ENCODE data around the gene RNF214.
"Not testable (repeated sequence)": the region's sequence is repeated elsewhere in the genome, so short reads cannot be mapped to it uniquely, and the experiment has no call there.

Gene RNF214

DNA sequence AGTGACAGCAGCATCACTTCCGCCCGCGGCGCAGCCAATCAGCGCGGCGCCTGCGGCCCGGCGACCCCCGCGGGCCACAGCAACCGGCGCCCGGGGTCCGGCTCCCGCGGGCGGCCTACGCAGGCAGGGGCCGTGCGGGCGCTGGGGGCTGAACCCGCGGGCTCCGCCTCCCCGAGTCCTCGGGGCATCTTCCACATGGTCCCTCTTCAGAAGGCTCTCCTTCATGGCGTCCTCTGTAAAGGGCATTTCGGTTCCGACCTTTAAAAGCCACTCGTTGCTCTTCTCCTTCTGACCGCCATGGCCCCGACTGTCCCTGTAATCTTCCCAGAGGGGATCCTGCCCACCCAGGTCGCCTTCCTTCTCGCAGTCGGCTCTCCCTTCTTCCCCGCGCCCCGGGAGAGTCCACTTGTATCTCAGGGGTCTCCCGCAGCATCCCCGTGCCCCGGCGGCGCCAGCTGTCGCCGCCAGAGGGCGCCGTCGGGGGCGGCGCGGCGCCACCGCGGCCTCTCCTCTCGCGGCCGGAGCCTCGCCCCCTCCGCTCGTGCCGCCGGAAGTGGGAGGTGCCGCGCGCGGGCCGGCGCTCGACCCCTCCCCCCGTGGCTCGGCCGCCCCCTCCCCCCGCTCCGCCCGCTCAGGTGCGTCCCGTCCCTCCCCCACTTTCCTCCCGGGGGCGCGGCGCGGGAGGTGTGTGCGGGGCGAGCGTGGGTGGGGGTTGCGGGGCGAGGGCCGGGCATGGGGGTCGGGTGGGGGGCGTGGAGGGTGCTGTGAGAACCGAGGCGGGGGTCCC is at the start of gene RNF214:
RNF214 (plus strand) TSS at position 580 of the 787 bp plus-strand sequence. CDS start 1,602 bp downstream, outside the sequence.
- H3K27ac ChIP-seq (ENCODE audit: low read depth, low read length): peak within 1 kb of the TSS; percentile 77
- no peaks in the 10 kb centered on the region for H3K9me3 ChIP-seq (ENCODE audit: control insufficient read depth in 5 of 5, low read length in 5 of 5)
- H3K27me3 ChIP-seq (ENCODE audit: control insufficient read depth in 5 of 5, insufficient read depth in 4 of 5, low read length in 5 of 5): no peaks in the 10 kb centered on the region
- peaks cover 0 to 30% (median 28%) of the 10 kb centered on the region in 5 donors for H3K36me3 ChIP-seq (ENCODE audit: control insufficient read depth in 5 of 5, insufficient read depth in 5 of 5, low read length in 5 of 5)
- peak within 1 kb of the TSS; percentile 83 to 97 (median 95) for H3K4me3 ChIP-seq (ENCODE audit: low read depth in 1 of 5, low read length in 5 of 5)
- H3K9ac ChIP-seq (ENCODE audit: low read length in 5 of 5): peak within 1 kb of the TSS; percentile 81 to 97 (median 95)
- peaks cover 5 to 32% (median 31%) of the 10 kb centered on the region in 5 donors for H3K4me1 ChIP-seq (ENCODE audit: control insufficient read depth in 5 of 5, insufficient read depth in 5 of 5, low read length in 5 of 5)

DNA sequence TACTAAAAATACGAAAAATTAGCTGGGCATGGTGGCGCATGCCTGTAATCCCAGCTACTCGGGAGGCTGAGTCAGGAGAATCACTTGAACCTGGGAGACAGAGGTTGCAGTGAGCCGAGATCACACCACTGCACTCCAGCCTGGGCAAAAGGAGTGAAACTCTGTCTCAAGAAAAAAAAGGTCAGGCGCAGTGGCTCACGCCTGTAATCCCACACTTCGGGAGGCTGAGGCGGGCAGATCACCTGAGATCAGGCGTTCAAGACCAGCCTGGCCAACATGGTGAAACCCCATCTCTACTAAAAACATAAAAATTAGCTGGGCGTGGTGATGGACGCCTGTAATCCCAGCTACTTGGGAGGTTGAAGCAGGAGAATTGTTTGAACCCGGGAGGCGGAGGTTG is 49.3 kb upstream of the RNF214 start:
- not testable (repeated sequence) for H3K9me3 ChIP-seq (ENCODE audit: control insufficient read depth in 5 of 5, low read length in 5 of 5); H3K27ac ChIP-seq (ENCODE audit: low read depth, low read length); H3K9ac ChIP-seq (ENCODE audit: low read length in 5 of 5); H3K4me3 ChIP-seq (ENCODE audit: low read depth in 1 of 5, low read length in 5 of 5); H3K27me3 ChIP-seq (ENCODE audit: control insufficient read depth in 5 of 5, insufficient read depth in 4 of 5, low read length in 5 of 5)
- Histone ChIP-seq H3K4me1 (ENCODE audit: control insufficient read depth in 5 of 5, insufficient read depth in 5 of 5, low read length in 5 of 5) (peaks cover 10 to 59% (median 47%) of the 10 kb centered on the region in 5 donors), H3K36me3 (ENCODE audit: control insufficient read depth in 5 of 5, insufficient read depth in 5 of 5, low read length in 5 of 5) (peaks cover 3 to 58% (median 42%) of the 10 kb centered on the region in 5 donors)

DNA sequence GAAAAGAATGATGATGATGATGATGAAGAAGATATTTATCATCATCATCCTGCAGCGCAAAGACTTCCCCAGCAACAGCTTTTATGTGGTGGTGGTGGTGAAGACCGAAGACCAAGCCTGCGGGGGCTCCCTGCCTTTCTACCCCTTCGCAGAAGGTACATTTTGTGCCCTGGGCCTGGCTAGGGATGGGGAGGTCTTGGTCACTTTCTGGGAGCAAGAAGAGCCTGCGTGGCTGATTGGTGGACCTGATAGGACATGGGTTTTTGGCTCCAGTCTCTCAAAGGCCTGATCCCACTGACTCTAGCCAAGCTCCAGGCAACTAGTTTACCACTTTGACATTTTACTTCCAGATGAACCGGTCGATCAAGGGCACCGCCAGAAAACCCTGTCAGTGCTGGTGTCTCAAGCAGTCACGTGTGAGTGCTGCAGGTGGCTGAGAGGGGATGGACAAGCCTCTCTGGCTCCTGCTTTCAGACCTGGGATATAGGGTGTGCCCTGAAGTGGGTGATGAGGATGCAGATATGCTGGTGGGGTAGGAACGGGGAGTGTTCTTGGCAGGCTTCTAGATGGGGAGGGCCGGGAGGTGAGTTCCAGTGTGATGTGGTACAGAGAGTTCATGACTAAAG is 48.6 kb upstream of the RNF214 start:
- Histone ChIP-seq H3K9me3 (ENCODE audit: control insufficient read depth in 5 of 5, low read length in 5 of 5) (no peaks in the 10 kb centered on the region), H3K9ac (ENCODE audit: low read length in 5 of 5) (no peak overlapping the region), H3K36me3 (ENCODE audit: control insufficient read depth in 5 of 5, insufficient read depth in 5 of 5, low read length in 5 of 5) (peaks cover 3 to 64% (median 48%) of the 10 kb centered on the region in 5 donors), H3K27me3 (ENCODE audit: control insufficient read depth in 5 of 5, insufficient read depth in 4 of 5, low read length in 5 of 5) (no peaks in the 10 kb centered on the region), H3K4me1 (ENCODE audit: control insufficient read depth in 5 of 5, insufficient read depth in 5 of 5, low read length in 5 of 5) (peaks cover 10 to 60% (median 49%) of the 10 kb centered on the region in 5 donors), H3K27ac (ENCODE audit: low read depth, low read length) (no peak overlapping the region), H3K4me3 (ENCODE audit: low read depth in 1 of 5, low read length in 5 of 5) (no peak overlapping the region)

DNA sequence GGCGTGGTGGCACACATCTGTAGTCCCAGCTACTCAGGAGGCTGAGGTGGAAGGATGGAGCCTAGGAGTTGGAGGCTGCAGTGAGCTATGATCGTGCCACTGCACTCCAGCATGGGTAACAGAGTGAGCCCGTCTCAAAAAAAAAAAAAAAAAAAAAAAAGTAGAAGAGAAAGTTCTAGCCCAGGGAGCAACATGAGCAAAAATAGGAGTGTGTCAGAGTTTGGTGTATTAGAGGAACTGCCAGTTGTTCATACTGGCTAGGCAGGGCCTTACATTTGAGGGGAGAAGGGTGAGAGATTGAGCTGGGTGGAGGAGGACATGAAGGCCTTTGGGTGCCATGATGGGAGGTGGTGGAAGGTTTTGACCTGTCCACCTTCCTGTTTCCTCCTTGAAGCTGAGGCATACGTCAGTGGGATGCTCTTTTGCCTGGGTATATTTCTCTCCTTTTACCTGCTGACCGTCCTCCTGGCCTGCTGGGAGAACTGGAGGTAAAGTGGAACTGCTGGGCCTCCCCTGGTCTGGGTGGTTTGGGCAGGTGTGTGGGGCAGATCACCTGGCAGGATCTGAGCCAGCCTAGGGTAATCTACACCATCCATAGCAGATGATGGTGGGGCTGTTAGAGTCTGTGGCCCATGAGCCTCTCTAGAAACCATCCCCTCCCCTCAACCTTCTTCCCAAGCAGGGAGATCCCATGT is 46.6 kb upstream of the RNF214 start:
- Histone ChIP-seq H3K4me3 (ENCODE audit: low read depth in 1 of 5, low read length in 5 of 5) (peak overlapping the region in 1 of 5 donors; percentile 10), H3K27me3 (ENCODE audit: control insufficient read depth in 5 of 5, insufficient read depth in 4 of 5, low read length in 5 of 5) (no peaks in the 10 kb centered on the region), H3K27ac (ENCODE audit: low read depth, low read length) (no peak overlapping the region), H3K36me3 (ENCODE audit: control insufficient read depth in 5 of 5, insufficient read depth in 5 of 5, low read length in 5 of 5) (peaks cover 3 to 85% (median 68%) of the 10 kb centered on the region in 5 donors), H3K9me3 (ENCODE audit: control insufficient read depth in 5 of 5, low read length in 5 of 5) (no peaks in the 10 kb centered on the region), H3K9ac (ENCODE audit: low read length in 5 of 5) (peak overlapping the region in 2 of 5 donors; percentile 22 to 60), H3K4me1 (ENCODE audit: control insufficient read depth in 5 of 5, insufficient read depth in 5 of 5, low read length in 5 of 5) (peaks cover 4 to 56% (median 36%) of the 10 kb centered on the region in 5 donors)

DNA sequence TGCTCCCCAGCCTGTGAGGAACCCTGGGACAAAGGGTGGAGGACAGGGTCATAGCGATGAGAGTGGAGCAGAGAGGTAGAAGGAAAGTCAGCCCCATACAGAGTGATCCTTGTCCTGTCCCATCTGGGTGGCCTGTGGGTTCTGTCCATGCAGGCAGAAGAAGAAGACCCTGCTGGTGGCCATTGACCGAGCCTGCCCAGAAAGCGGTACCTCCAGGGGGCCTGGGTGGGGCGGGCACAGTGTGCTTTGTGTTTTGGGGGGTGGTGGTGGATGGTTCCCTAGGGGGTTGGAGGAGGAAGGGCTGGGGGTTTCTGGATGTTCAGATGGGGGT is 46.1 kb upstream of the RNF214 start:
- peak overlapping the region in 2 of 5 donors; percentile 10 to 27 for H3K4me3 ChIP-seq (ENCODE audit: low read depth in 1 of 5, low read length in 5 of 5)
- H3K27ac ChIP-seq (ENCODE audit: low read depth, low read length): no peak overlapping the region
- H3K9me3 ChIP-seq (ENCODE audit: control insufficient read depth in 5 of 5, low read length in 5 of 5): no peaks in the 10 kb centered on the region
- peaks cover 0 to 51% (median 31%) of the 10 kb centered on the region in 5 donors for H3K4me1 ChIP-seq (ENCODE audit: control insufficient read depth in 5 of 5, insufficient read depth in 5 of 5, low read length in 5 of 5)
- peak overlapping the region in 2 of 5 donors; percentile 22 to 60 for H3K9ac ChIP-seq (ENCODE audit: low read length in 5 of 5)
- peaks cover 3 to 87% (median 69%) of the 10 kb centered on the region in 5 donors for H3K36me3 ChIP-seq (ENCODE audit: control insufficient read depth in 5 of 5, insufficient read depth in 5 of 5, low read length in 5 of 5)
- H3K27me3 ChIP-seq (ENCODE audit: control insufficient read depth in 5 of 5, insufficient read depth in 4 of 5, low read length in 5 of 5): no peaks in the 10 kb centered on the region

DNA sequence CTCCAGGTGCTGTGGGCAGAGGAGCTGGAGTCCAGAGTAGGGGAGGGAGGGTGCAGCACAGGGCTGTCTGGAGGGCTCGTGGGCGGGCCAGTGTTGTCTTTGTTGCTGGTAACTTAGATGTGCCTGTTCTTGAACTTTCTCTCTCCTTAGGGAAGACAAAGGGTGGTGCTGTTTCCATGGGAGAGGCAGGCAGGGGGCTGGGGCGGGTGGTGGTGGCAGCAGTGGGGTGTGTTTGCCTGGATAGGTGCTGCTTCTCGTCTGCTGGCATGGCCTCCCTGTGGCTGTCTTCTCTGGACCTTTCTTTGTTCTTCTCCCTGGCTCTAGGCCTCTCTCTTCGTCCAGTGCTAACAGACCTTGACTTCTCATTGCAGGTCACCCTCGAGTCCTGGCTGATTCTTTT is 45.5 kb upstream of the RNF214 start:
- H3K36me3 ChIP-seq (ENCODE audit: control insufficient read depth in 5 of 5, insufficient read depth in 5 of 5, low read length in 5 of 5): peaks cover 3 to 90% (median 74%) of the 10 kb centered on the region in 5 donors
- H3K27ac ChIP-seq (ENCODE audit: low read depth, low read length): no peak overlapping the region
- H3K4me1 ChIP-seq (ENCODE audit: control insufficient read depth in 5 of 5, insufficient read depth in 5 of 5, low read length in 5 of 5): peaks cover 0 to 47% (median 27%) of the 10 kb centered on the region in 5 donors
- H3K9me3 ChIP-seq (ENCODE audit: control insufficient read depth in 5 of 5, low read length in 5 of 5): no peaks in the 10 kb centered on the region
- H3K9ac ChIP-seq (ENCODE audit: low read length in 5 of 5): peak overlapping the region in 2 of 5 donors; percentile 30 to 60
- no peaks in the 10 kb centered on the region for H3K27me3 ChIP-seq (ENCODE audit: control insufficient read depth in 5 of 5, insufficient read depth in 4 of 5, low read length in 5 of 5)
- peak overlapping the region in 1 of 5 donors; percentile 10 for H3K4me3 ChIP-seq (ENCODE audit: low read depth in 1 of 5, low read length in 5 of 5)

DNA sequence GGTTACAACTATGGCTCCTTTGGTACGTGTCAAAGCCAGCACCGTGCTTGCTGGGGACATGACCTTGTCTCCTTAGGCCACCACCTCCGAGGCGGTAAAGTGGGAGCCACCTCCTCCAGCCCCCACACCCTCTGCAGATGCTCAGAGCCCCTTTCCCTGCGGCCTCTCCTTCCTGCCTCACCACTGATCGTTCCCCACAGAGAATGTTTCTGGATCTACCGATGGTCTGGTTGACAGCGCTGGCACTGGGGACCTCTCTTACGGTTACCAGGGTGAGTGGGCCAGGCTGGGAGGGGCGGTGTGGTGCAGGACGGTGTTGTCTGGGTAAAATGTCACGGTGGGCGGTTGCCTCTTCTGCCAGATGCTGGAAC is 45.1 kb upstream of the RNF214 start:
- no peaks in the 10 kb centered on the region for H3K27me3 ChIP-seq (ENCODE audit: control insufficient read depth in 5 of 5, insufficient read depth in 4 of 5, low read length in 5 of 5)
- H3K27ac ChIP-seq (ENCODE audit: low read depth, low read length): no peak overlapping the region
- H3K4me1 ChIP-seq (ENCODE audit: control insufficient read depth in 5 of 5, insufficient read depth in 5 of 5, low read length in 5 of 5): peaks cover 0 to 47% (median 27%) of the 10 kb centered on the region in 5 donors
- peak overlapping the region in 1 of 5 donors; percentile 60 for H3K9ac ChIP-seq (ENCODE audit: low read length in 5 of 5)
- peaks cover 3 to 90% (median 74%) of the 10 kb centered on the region in 5 donors for H3K36me3 ChIP-seq (ENCODE audit: control insufficient read depth in 5 of 5, insufficient read depth in 5 of 5, low read length in 5 of 5)
- no peaks in the 10 kb centered on the region for H3K9me3 ChIP-seq (ENCODE audit: control insufficient read depth in 5 of 5, low read length in 5 of 5)
- no peak overlapping the region for H3K4me3 ChIP-seq (ENCODE audit: low read depth in 1 of 5, low read length in 5 of 5)

DNA sequence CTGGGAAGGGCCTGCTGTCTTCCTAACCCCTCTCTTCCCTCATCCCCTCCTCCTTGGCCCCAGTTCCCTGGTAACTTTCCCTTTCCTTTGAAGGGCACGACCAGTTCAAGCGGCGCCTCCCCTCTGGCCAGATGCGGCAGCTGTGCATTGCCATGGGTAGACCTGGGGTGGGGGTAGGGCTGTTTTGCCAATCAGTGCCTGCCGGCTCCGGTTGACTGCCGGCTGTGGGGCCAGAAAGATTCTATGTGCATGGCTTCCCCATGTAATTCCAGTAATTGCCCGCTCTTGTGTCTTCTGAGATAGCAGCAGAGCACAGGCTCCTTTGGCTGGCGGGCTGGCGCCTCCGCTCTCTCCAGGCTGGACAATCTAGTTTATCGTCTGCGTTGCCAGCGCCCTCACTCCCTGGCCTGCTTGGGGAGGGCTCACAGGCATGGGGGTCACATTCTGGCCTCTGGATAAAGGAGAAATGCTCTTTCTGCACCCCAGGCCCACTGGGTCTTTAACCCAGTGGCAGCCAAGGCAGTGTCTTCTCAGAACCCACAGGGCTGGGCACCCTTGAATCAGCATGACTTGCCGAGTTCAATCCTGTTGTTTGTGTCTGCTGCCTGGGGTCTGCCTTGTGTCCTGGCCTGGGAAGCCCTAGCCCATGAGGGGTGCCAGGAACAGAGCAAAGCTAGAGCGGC is 44.5 kb upstream of the RNF214 start:
- Histone ChIP-seq H3K27me3 (ENCODE audit: control insufficient read depth in 5 of 5, insufficient read depth in 4 of 5, low read length in 5 of 5) (no peaks in the 10 kb centered on the region), H3K36me3 (ENCODE audit: control insufficient read depth in 5 of 5, insufficient read depth in 5 of 5, low read length in 5 of 5) (peaks cover 3 to 90% (median 75%) of the 10 kb centered on the region in 5 donors), H3K9me3 (ENCODE audit: control insufficient read depth in 5 of 5, low read length in 5 of 5) (no peaks in the 10 kb centered on the region), H3K9ac (ENCODE audit: low read length in 5 of 5) (no peak overlapping the region), H3K4me1 (ENCODE audit: control insufficient read depth in 5 of 5, insufficient read depth in 5 of 5, low read length in 5 of 5) (peaks cover 0 to 47% (median 27%) of the 10 kb centered on the region in 5 donors), H3K27ac (ENCODE audit: low read depth, low read length) (no peak overlapping the region), H3K4me3 (ENCODE audit: low read depth in 1 of 5, low read length in 5 of 5) (no peak overlapping the region)

DNA sequence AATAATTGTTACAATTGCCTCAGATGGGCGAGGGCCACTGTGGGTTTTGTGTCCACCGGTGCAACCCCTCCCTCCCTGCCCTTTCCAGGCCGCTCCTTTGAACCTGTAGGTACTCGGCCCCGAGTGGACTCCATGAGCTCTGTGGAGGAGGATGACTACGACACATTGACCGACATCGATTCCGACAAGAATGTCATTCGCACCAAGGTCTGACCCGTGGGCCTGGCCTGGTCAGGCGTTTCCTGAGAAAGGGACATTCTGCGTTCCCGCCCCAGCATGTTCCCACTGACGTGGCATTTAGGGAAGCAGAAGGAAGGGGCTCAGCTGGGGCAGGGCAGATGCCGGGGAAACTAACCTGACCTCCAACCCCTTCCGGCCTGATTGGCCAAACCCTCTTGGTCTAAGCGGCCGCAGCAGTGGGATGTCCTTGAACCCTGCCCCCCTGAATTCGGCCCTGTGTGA is 43.8 kb upstream of the RNF214 start:
- H3K27me3 ChIP-seq (ENCODE audit: control insufficient read depth in 5 of 5, insufficient read depth in 4 of 5, low read length in 5 of 5): no peaks in the 10 kb centered on the region
- H3K27ac ChIP-seq (ENCODE audit: low read depth, low read length): no peak overlapping the region
- no peak overlapping the region for H3K4me3 ChIP-seq (ENCODE audit: low read depth in 1 of 5, low read length in 5 of 5)
- H3K9me3 ChIP-seq (ENCODE audit: control insufficient read depth in 5 of 5, low read length in 5 of 5): no peaks in the 10 kb centered on the region
- peaks cover 0 to 51% (median 27%) of the 10 kb centered on the region in 5 donors for H3K4me1 ChIP-seq (ENCODE audit: control insufficient read depth in 5 of 5, insufficient read depth in 5 of 5, low read length in 5 of 5)
- H3K36me3 ChIP-seq (ENCODE audit: control insufficient read depth in 5 of 5, insufficient read depth in 5 of 5, low read length in 5 of 5): peaks cover 3 to 91% (median 81%) of the 10 kb centered on the region in 5 donors
- H3K9ac ChIP-seq (ENCODE audit: low read length in 5 of 5): peak overlapping the region in 1 of 5 donors; percentile 43
